HS-5 (cell line): ENCODE results near the gene UBAP1.
"Not testable (repeated sequence)": the region's sequence is repeated elsewhere in the genome, so short reads cannot be mapped to it uniquely, and the experiment has no call there.

Experiments
- DNase-seq: peaks from one replicate; pipeline ENCODE4 v3.0.0-alpha.2; 2012; ENCODE audit warnings: low read depth

UBAP1 gene

DNA sequence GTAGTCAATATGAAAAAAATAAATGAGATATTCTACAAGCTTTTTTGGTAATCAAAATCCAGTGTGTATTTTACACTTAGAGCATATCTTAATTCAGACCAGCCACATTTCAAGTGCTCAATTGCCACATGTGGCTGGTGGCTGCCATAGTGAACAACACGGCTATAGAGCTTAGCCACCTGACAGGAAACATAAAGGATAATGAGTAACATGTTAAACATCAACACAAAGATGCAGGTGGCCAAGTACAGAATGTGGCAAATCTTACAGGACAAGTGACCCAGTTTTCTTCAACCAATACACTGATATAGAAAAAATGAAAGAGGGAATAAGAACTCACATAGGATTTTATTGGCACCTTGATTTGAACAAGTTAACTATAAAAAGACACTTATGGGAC lies 88.8 kb downstream of the UBAP1 start:
- no peak for DNase-seq

GRCh38 chr9:34271265-34272006 lies 92.6 kb downstream of the UBAP1 start:
- no peak for DNase-seq

- DNase-seq = no peak
Measured at GRCh38 chr9:34272101-34272541, 93.3 kb downstream of the UBAP1 start.

DNA sequence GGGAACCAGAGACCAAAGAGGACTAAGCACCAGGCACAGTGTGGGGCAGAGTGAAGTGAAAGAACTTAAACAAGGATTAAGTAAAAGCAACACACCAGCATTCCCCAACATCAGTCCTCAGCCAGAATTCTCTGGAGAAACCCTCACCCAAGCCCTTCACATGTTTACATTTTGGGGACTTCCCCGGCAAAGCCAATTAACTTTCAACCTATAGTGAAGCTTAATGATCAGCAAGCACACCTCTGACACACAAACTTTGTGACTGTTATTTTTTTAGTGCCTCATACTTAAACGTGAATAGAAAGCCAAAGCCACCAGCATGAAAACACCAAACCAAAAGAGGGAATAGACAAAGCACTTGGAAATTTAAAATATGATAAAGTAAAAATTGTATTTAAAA lies 94.7 kb downstream of the UBAP1 start:
- DNase-seq = not testable (repeated sequence)

GRCh38 chr9:34275811-34276210 lies 97.0 kb downstream of the UBAP1 start:
- DNase-seq = no peak

DNA sequence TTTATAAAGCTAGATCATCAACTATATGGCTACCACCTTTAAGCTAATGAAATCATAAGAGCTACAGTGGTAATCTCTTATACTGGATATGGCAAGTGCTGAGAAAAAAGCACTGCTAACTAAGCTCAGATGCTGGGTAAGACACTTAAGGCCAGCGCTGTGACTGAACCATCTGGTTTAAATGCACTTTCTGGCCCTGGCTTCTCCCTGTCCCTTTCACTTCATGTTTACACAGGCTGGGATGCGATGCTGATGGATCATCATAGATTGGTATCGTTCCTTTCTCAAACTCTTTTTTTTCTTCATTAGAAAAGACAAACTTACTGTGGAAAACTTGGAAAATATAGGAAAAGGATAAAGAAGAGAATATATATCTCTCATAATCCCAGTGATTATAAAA lies 97.9 kb downstream of the UBAP1 start:
- no peak for DNase-seq

DNA sequence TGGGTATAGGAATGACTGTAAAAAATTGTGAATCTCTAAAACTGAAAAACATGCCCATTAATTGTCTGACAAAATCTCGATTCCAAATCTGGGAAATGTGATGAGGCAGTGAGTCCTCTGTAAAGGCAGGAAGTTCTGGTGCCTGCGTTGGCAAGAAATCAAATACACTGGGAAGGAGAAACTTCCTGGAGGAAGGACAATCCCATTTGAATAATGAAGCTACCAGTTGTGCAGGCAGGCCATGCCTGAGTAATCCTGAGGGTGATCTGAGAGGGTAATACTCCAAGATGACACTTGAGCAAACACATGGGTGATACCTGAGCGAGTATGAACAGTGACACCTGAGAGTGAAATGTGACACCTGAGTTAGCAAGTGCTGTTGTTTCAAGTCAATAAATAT lies 100.6 kb downstream of the UBAP1 start:
- DNase-seq = no peak

DNA sequence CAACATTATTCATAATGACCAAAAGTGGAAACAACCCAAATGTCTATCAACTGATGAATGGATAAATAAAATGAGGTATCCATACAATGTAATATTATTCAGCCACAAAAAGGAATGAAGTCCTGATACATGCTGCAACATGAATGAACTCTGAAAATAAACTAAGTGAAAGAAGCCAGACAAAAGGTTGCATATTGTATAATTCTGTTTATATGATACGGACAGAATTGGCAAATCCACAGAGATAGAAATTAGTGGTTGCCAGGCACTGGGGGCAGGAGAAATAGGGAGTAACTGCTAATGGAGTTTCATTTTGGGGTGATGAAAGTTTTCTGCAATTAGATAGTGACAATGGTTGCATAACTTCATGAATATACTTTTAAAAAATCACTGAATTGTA lies 103.3 kb downstream of the UBAP1 start:
- DNase-seq = no peak

DNA sequence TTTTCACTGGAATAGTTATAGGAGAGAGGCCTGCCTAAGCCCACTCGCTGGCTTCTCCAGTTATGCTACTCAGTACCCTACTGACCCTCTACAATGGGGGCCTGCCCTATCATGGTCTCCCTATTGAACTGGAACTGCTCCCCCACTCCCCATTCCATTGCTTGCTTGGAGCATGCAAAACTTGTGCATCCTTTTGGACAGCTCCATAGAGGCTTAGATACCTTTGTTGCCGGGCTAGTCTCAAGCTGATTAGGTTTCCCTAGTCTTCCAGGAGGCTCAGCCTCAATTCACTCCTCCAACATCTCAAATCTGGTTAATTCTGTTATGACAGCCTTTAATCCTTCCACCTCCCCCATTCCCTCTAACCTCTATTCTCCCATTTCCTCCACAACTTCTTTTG lies 110.3 kb downstream of the UBAP1 start:
- no peak for DNase-seq

DNA sequence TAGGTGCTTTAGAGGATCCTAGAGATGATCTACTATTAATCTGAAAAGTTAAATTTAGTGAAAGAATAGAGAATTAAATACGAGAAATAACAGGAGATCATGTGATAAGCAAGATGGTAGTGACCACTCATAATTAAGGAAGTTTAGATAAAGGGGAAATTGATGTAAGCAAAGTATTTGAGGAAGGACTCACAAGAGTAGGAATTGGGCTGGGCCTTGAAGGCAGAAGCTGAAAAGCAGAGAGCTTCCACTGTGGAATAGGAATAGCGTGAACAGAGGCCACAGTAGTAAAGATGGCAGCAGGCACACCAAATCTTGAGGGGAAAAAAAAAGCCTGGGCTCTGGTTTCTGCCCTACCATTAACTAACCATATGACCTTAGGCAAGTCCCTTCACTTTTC lies 112.2 kb downstream of the UBAP1 start:
- no peak for DNase-seq

- DNase-seq = no peak
Measured at GRCh38 chr9:34291423-34291822, 112.6 kb downstream of the UBAP1 start.

DNA sequence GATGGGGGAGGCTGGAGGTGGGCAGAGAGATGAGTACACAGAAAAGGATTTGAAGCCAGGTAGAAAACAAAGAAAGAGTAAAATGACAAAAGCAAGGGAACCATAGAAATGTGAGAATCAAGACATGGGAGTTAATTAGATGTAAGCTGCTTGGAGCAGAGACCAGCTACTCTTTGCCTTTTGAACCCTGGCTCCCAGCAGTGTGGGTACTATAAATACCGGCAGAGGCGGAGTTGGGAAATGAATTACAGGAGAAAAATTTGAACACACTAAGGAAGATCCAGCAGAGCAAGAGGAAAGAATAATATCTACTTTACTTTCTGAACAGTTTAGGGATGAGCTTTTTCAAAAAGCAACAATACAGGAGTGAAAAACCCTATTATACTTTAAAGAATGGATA lies 113.7 kb downstream of the UBAP1 start:
- DNase-seq = no peak

- DNase-seq = not testable (repeated sequence)
Measured at GRCh38 chr9:34301064-34301463, 122.2 kb downstream of the UBAP1 start.
